DOHH2 (cell line): Measurements from ENCODE around the gene SLC7A14.

ENCODE experiments used
- H3F3A ChIP-seq: fragments of 200-600 bp; sonication (generic), shearing (Covaris generic); 2 replicates; pipeline ENCODE4 v1.6.0; 2016; ENCODE audit warnings: antibody characterized with exemption, mild to moderate bottlenecking; ENCODE audit not compliant: control insufficient read depth, insufficient read depth
- H3K27ac ChIP-seq: fragments of 200-600 bp; sonication (generic); 2 replicates; pipeline ENCODE4 v1.5.1; 2014; ENCODE audit warnings: low read depth, mild to moderate bottlenecking, low read length, moderate library complexity
- H3K27me3 ChIP-seq: fragments of 200-600 bp; sonication (generic); 2 replicates; pipeline ENCODE4 v1.6.1; 2014; ENCODE audit warnings: mild to moderate bottlenecking, low read length, mixed read lengths; ENCODE audit not compliant: control insufficient read depth
- H3K36me3 ChIP-seq: fragments of 200-600 bp; sonication (generic); 2 replicates; pipeline ENCODE4 v1.6.1; 2014; ENCODE audit warnings: mild to moderate bottlenecking, low read length, moderate library complexity, mixed read lengths; ENCODE audit not compliant: control insufficient read depth
- H3K4me1 ChIP-seq: fragments of 200-600 bp; sonication (generic); 2 replicates; pipeline ENCODE4 v1.6.1; 2014; ENCODE audit warnings: mild to moderate bottlenecking, low read length, mixed read lengths; ENCODE audit not compliant: control insufficient read depth
- H3K4me2 ChIP-seq: fragments of 200-600 bp; sonication (generic); 2 replicates; pipeline ENCODE4 v1.6.0; 2014; ENCODE audit warnings: mild to moderate bottlenecking, low read length, moderate library complexity
- H3K4me3 ChIP-seq: fragments of 200-600 bp; sonication (generic); 2 replicates; pipeline ENCODE4 v1.5.1; 2014; ENCODE audit warnings: mild to moderate bottlenecking, low read length, mixed read lengths
- H3K79me2 ChIP-seq: fragments of 200-600 bp; sonication (generic); 2 replicates; pipeline ENCODE4 v1.6.1; 2014; ENCODE audit warnings: mild to moderate bottlenecking, low read length, mixed read lengths; ENCODE audit not compliant: control insufficient read depth
- H3K9me2 ChIP-seq: fragments of 200-600 bp; sonication (generic); replicated peaks from 2 replicates; pipeline ENCODE4 v1.6.1; 2014; ENCODE audit warnings: mild to moderate bottlenecking, low read length, mixed read lengths; ENCODE audit not compliant: control insufficient read depth
- H3K9me3 ChIP-seq: fragments of 200-600 bp; sonication (generic); 2 replicates; pipeline ENCODE4 v1.6.1; 2014; ENCODE audit warnings: antibody characterized with exemption, low read length, mixed read lengths; ENCODE audit not compliant: control insufficient read depth, insufficient read depth
- H4K20me1 ChIP-seq: fragments of 200-600 bp; sonication (generic); 2 replicates; pipeline ENCODE4 v1.6.0; 2014; ENCODE audit warnings: low read depth, mild to moderate bottlenecking, antibody characterized with exemption, low read length, moderate library complexity; ENCODE audit not compliant: control insufficient read depth, insufficient read depth
- CTCF ChIP-seq: fragments of 200-600 bp; sonication (generic); IDR thresholded peaks from one replicate; pipeline ENCODE4 v1.5.1; 2014; ENCODE audit warnings: antibody characterized with exemption, mild to moderate bottlenecking, low read depth, low read length; ENCODE audit not compliant: poor library complexity, severe bottlenecking
- EZH2phosphoT487 ChIP-seq: fragments of 200-600 bp; sonication (generic); IDR thresholded peaks from 2 replicates; pipeline ENCODE4 v1.6.1; 2017; ENCODE audit warnings: borderline replicate concordance, mild to moderate bottlenecking, antibody characterized with exemption, low read length, moderate library complexity, mixed read lengths

Gene SLC7A14

GRCh38 chr3:170599091-170599490 lies 13.2 kb upstream of the SLC7A14 start:
- Histone ChIP-seq H3F3A (no peaks in the 10 kb centered on the region), H3K9me3 (no peaks in the 10 kb centered on the region), H3K36me3 (no peaks in the 10 kb centered on the region), H3K79me2 (no peaks in the 10 kb centered on the region), H3K9me2 (no peaks in the 10 kb centered on the region), H3K4me2 (no peak overlapping the region), H4K20me1 (no peaks in the 10 kb centered on the region), H3K27me3 (no peaks in the 10 kb centered on the region), H3K4me1 (no peaks in the 10 kb centered on the region), H3K27ac (no peak overlapping the region), H3K4me3 (no peak overlapping the region)
- no peak for TF ChIP-seq EZH2phosphoT487
- no peak for TF ChIP-seq CTCF

- Histone ChIP-seq H3K9me3 (no peaks in the 10 kb centered on the region), H4K20me1 (no peaks in the 10 kb centered on the region), H3F3A (no peaks in the 10 kb centered on the region), H3K79me2 (no peaks in the 10 kb centered on the region), H3K27me3 (no peaks in the 10 kb centered on the region), H3K9me2 (no peaks in the 10 kb centered on the region; the same call in 1 of the 2 replicates), H3K4me2 (no peak overlapping the region), H3K4me1 (no peaks in the 10 kb centered on the region), H3K36me3 (no peaks in the 10 kb centered on the region), H3K27ac (no peak overlapping the region), H3K4me3 (no peak overlapping the region)
- TF ChIP-seq CTCF (no peak), EZH2phosphoT487 (no peak)
These were observed 12.2 kb upstream of the SLC7A14 start for GRCh38 chr3:170598091-170598502.

- Histone ChIP-seq H4K20me1 (no peaks in the 10 kb centered on the region), H3K4me2 (no peak overlapping the region), H3K4me3 (no peak overlapping the region), H3K9me2 (no peaks in the 10 kb centered on the region; the same call in 1 of the 2 replicates), H3K9me3 (no peaks in the 10 kb centered on the region), H3K36me3 (no peaks in the 10 kb centered on the region), H3K27me3 (no peaks in the 10 kb centered on the region), H3K79me2 (no peaks in the 10 kb centered on the region), H3K4me1 (no peaks in the 10 kb centered on the region), H3F3A (no peaks in the 10 kb centered on the region), H3K27ac (no peak overlapping the region)
- TF ChIP-seq CTCF, result no peak
- TF ChIP-seq EZH2phosphoT487, result no peak
These were observed 8.7 kb upstream of the SLC7A14 start for GRCh38 chr3:170594528-170594927.
